ENCODE measurements around the gene USP9Y. TPM values are rescaled to one million over a fixed set of nuclear protein-coding genes. Genes with fewer than 3 reads are reported as not detected.

Gene USP9Y
- total and polyA plus RNA-seq, 2 donors (not counting 3 experiments of a cell fraction or from before 2014, with no cell fraction given), result 13.6 to 17.4 TPM

DNA sequence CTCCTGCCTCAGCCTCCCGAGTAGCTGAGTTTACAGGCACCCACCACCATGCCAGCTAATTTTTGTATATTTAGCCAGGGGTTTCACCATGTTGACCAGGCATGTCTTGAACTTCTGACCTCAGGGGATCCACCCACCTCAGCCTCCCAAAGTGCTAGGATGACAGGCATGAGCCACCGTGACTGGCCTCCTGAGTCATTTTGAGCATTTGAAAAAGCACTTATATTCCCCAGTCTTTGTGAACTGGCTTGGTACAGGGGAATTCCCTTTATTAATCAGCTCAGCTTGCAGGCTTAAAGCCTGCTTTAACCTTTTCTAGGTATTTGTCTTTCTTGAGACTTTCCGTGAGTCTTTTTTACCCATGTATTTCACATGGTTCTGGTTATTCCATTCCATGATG lies 32.6 kb downstream of the USP9Y start:
- H3K27ac ChIP-seq (ENCODE audit: insufficient read depth, low read depth, low read length), result no peak overlapping the region
- H3K9me1 ChIP-seq (replicated peaks; ENCODE audit: control insufficient read depth, extremely low read depth, insufficient read depth, low read length), result no peaks in the 10 kb centered on the region
- no peaks in the 10 kb centered on the region for H3K27me3 ChIP-seq (ENCODE audit: control insufficient read depth in 2 of 2, insufficient read depth in 2 of 2, low read length in 2 of 2)
- no peak for TF ChIP-seq CTCF (IDR thresholded peaks at IDR 0.05; ENCODE audit: extremely low read depth in 1 of 2, insufficient read depth in 1 of 2, low read depth in 1 of 2, low read length in 2 of 2)
- TF ChIP-seq MAX (IDR thresholded peaks at IDR 0.05; ENCODE audit: insufficient read depth, insufficient read length), result no peak
- TF ChIP-seq POLR2A (IDR thresholded peaks at IDR 0.05; ENCODE audit: low read depth, low read length), result no peak
- TF ChIP-seq MYC (IDR thresholded peaks at IDR 0.05; ENCODE audit: low read depth, low read length), result no peak
- TF ChIP-seq JUN (IDR thresholded peaks at IDR 0.05; ENCODE audit: borderline replicate concordance, insufficient read depth, insufficient read length, low read depth), result no peak
- TF ChIP-seq FOS (IDR thresholded peaks at IDR 0.05; ENCODE audit: borderline replicate concordance, insufficient read depth, low read length), result no peak
- FAIRE-seq, result no peak
- no peaks in the 10 kb centered on the region for H4K20me1 ChIP-seq (replicated peaks; ENCODE audit: control insufficient read depth, extremely low read depth, insufficient read depth, low read length)
- no peaks in the 10 kb centered on the region for H3K4me1 ChIP-seq (ENCODE audit: control insufficient read depth, extremely low read depth, insufficient read depth, low read length)
- BruUV-seq (replicated peaks), result no TSS peak
- no peak overlapping the region for H3K9ac ChIP-seq (replicated peaks; ENCODE audit: extremely low read depth, insufficient read depth, low read length)
- H3K36me3 ChIP-seq (ENCODE audit: control insufficient read depth in 2 of 2, extremely low read depth in 1 of 2, insufficient read depth in 2 of 2, low read length in 2 of 2), result no peaks in the 10 kb centered on the region
- H3K79me2 ChIP-seq (ENCODE audit: control insufficient read depth, insufficient read depth, low read length), result no peaks in the 10 kb centered on the region
- no peak for DNase-seq (ENCODE audit: low read depth, low spot score)
- no peaks in the 10 kb centered on the region for H3K9me3 ChIP-seq (replicated peaks; ENCODE audit: control insufficient read depth, insufficient read depth, low read length)
- ChIA-PET POLR2A (no interaction called here), CTCF (no interaction called here)
- intact Hi-C loops (cut with micrococcal nuclease), result no loop called here
- no peak overlapping the region for H3K4me3 ChIP-seq (replicated peaks in 1 of 3; ENCODE audit: insufficient read depth in 1 of 3, low read depth in 1 of 3, low read length in 3 of 3)
- dilution Hi-C loops (cut with MboI; ENCODE audit: extremely low pct_ligation_motif_present, low sequenced_read_pairs), result no loop called here
- no peak overlapping the region for H2AFZ ChIP-seq (ENCODE audit: low read depth, low read length)
- no peak overlapping the region for H3K4me2 ChIP-seq (ENCODE audit: insufficient read depth, low read length)

DNA sequence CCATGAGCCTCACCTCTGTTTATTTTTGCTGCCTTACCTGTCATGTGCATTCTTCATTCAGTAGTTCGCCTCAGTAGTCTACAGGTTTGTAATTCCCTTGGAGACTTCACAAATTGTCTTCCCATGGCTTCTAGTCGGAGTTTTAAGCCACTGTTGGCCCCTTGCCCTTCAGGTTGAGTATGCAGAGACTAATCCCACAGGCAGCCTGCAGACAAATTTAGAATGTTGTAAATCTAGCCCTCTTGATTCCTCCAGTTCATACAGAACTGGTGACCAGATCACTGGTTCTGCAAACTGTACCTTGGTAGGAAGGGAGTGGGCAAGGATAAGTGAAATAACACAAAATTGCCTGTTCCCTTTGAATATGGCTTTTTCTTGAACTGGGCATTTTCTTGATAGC lies 33.0 kb downstream of the USP9Y start:
- Histone ChIP-seq H3K9me3 (replicated peaks; ENCODE audit: control insufficient read depth, insufficient read depth, low read length) (no peaks in the 10 kb centered on the region), H3K4me2 (ENCODE audit: insufficient read depth, low read length) (no peak overlapping the region), H3K9ac (replicated peaks; ENCODE audit: extremely low read depth, insufficient read depth, low read length) (no peak overlapping the region), H2AFZ (ENCODE audit: low read depth, low read length) (no peak overlapping the region), H4K20me1 (replicated peaks; ENCODE audit: control insufficient read depth, extremely low read depth, insufficient read depth, low read length) (no peaks in the 10 kb centered on the region), H3K4me3 (replicated peaks in 1 of 3; ENCODE audit: insufficient read depth in 1 of 3, low read depth in 1 of 3, low read length in 3 of 3) (no peak overlapping the region), H3K9me1 (replicated peaks; ENCODE audit: control insufficient read depth, extremely low read depth, insufficient read depth, low read length) (no peaks in the 10 kb centered on the region), H3K27me3 (ENCODE audit: control insufficient read depth in 2 of 2, insufficient read depth in 2 of 2, low read length in 2 of 2) (no peaks in the 10 kb centered on the region), H3K27ac (ENCODE audit: insufficient read depth, low read depth, low read length) (no peak overlapping the region), H3K36me3 (ENCODE audit: control insufficient read depth in 2 of 2, extremely low read depth in 1 of 2, insufficient read depth in 2 of 2, low read length in 2 of 2) (no peaks in the 10 kb centered on the region), H3K4me1 (ENCODE audit: control insufficient read depth, extremely low read depth, insufficient read depth, low read length) (no peaks in the 10 kb centered on the region), H3K79me2 (ENCODE audit: control insufficient read depth, insufficient read depth, low read length) (no peaks in the 10 kb centered on the region)
- no peak for DNase-seq (ENCODE audit: low read depth, low spot score)
- no peak for TF ChIP-seq CTCF (IDR thresholded peaks at IDR 0.05; ENCODE audit: extremely low read depth in 1 of 2, insufficient read depth in 1 of 2, low read depth in 1 of 2, low read length in 2 of 2)
- no peak for TF ChIP-seq FOS (IDR thresholded peaks at IDR 0.05; ENCODE audit: borderline replicate concordance, insufficient read depth, low read length)
- no peak for TF ChIP-seq EZH2 (IDR thresholded peaks at IDR 0.05; ENCODE audit: borderline replicate concordance, low read depth, low read length, severe bottlenecking)
- TF ChIP-seq JUN (IDR thresholded peaks at IDR 0.05; ENCODE audit: borderline replicate concordance, insufficient read depth, insufficient read length, low read depth), result no peak
- no peak for TF ChIP-seq MAX (IDR thresholded peaks at IDR 0.05; ENCODE audit: insufficient read depth, insufficient read length)
- TF ChIP-seq MYC (IDR thresholded peaks at IDR 0.05; ENCODE audit: low read depth, low read length), result no peak
- TF ChIP-seq POLR2A (IDR thresholded peaks at IDR 0.05; ENCODE audit: low read depth, low read length), result no peak
- no peak for TF ChIP-seq POLR2AphosphoS5 (IDR thresholded peaks at IDR 0.05; ENCODE audit: insufficient read depth, low read depth, low read length)
- no peak for TF ChIP-seq GATA2 (IDR thresholded peaks at IDR 0.05; ENCODE audit: insufficient read depth, insufficient read length, low read depth, low read length)
- dilution Hi-C loops (cut with MboI; ENCODE audit: extremely low pct_ligation_motif_present, low sequenced_read_pairs) (no loop called here), intact Hi-C loops (cut with micrococcal nuclease) (no loop called here)
- no TSS peak for BruUV-seq (replicated peaks)
- ChIA-PET CTCF (no interaction called here), POLR2A (no interaction called here)
- FAIRE-seq, result no peak
